ENCODE results near the gene ZNF805.
"Not testable (repeated sequence)": the region's sequence is repeated elsewhere in the genome, so short reads cannot be mapped to it uniquely, and the experiment has no call there.

The ZNF805 gene

GRCh38 chr19:57267291-57267690 is 26.9 kb downstream of the ZNF805 start:
- DNase-seq (ENCODE audit: extremely low read depth, low read depth): no peak
- TF ChIP-seq, protein P1, sequence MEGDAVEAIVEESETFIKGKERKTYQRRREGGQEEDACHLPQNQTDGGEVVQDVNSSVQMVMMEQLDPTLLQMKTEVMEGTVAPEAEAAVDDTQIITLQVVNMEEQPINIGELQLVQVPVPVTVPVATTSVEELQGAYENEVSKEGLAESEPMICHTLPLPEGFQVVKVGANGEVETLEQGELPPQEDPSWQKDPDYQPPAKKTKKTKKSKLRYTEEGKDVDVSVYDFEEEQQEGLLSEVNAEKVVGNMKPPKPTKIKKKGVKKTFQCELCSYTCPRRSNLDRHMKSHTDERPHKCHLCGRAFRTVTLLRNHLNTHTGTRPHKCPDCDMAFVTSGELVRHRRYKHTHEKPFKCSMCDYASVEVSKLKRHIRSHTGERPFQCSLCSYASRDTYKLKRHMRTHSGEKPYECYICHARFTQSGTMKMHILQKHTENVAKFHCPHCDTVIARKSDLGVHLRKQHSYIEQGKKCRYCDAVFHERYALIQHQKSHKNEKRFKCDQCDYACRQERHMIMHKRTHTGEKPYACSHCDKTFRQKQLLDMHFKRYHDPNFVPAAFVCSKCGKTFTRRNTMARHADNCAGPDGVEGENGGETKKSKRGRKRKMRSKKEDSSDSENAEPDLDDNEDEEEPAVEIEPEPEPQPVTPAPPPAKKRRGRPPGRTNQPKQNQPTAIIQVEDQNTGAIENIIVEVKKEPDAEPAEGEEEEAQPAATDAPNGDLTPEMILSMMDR (IDR thresholded peaks at IDR 0.05; ENCODE audit: low read depth, low read length): no peak

DNA sequence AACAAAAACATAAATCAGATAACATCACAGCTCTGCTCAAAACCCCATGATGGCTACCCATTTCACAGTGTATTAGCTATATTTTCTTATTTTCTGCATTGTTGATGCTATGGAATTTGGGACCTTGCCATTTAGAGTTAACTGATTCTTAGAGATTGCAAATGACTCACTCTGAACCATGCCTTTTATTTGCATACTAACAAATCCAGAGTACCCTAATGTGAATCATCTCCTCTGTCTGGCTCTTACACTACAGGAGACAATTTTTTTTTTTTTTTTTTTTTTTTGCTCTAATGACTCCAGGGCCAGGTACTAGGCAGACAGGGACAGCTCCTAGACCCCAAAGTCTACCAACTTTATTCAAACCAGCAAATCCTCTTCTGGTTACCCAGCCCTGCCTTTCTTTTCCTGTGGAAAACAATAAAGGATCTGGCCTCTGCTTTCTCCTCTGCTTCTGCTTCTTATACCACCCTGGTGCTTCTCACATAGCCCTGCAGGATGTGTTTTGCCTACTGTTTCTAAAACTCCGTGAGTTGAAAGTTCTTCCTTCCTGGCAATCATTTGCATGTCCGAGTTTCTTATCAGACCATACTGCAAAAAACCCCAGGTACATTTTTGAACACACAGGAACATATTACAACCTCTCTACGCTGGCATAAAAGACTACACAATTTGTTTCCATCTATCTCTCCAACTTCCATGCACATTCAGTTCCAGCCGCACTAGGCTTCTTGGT is 29.3 kb downstream of the ZNF805 start:
- peak; percentile 44 for DNase-seq (ENCODE audit: extremely low read depth, low read depth)
- TF ChIP-seq, protein P1 (IDR thresholded peaks at IDR 0.05; ENCODE audit: low read depth, low read length): no peak

DNA sequence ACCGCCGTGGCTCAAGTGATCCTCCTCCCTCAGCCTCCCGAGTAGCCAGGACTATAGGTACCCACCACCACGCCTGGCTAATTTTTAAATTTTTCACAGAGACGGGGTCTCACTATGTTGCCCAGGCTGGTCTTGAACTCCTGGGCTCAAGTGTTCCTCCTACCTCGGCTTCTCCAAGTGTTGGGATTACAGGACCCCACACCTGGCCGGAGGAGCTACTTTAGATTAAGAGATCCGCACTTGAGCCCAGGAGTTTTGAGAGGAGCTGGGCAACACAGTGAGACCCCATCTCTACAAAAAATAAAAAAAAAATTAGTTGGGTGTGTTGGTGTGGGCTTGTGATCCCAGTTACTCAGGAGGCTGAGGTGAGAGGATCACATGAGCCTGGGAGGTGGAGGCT is 30.8 kb downstream of the ZNF805 start:
- DNase-seq (ENCODE audit: extremely low read depth, low read depth): no peak
- TF ChIP-seq, protein P1 (IDR thresholded peaks at IDR 0.05; ENCODE audit: low read depth, low read length): no peak

GRCh38 chr19:57273014-57273413 is 32.6 kb downstream of the ZNF805 start:
- TF ChIP-seq, protein P1 (IDR thresholded peaks at IDR 0.05; ENCODE audit: low read depth, low read length): no peak
- DNase-seq (ENCODE audit: extremely low read depth, low read depth): no peak

- TF ChIP-seq, protein P1 (IDR thresholded peaks at IDR 0.05; ENCODE audit: low read depth, low read length): no peak
- DNase-seq (ENCODE audit: extremely low read depth, low read depth): no peak
Measured at GRCh38 chr19:57276430-57276829, 36.0 kb downstream of the ZNF805 start.

DNA sequence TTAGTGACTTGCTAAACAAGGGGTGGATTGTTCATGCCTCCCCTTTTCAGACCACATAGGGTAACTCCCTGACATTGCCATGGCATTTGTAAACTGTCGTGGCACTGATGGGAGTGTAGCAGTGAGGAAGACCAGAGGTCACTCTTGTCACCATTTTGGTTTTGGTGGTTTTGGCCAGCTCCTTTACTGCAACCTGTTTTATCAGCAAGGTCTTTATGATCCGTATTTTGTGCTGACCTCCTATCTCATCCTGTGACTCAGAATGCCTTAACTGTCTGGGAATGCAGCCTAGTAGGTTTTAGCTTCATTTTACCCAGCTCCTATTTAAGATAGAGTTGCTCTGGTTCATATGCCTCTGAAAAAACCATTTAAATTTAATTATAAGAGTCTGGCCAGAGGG is 38.0 kb downstream of the ZNF805 start:
- DNase-seq (ENCODE audit: extremely low read depth, low read depth): not testable (repeated sequence)

DNA sequence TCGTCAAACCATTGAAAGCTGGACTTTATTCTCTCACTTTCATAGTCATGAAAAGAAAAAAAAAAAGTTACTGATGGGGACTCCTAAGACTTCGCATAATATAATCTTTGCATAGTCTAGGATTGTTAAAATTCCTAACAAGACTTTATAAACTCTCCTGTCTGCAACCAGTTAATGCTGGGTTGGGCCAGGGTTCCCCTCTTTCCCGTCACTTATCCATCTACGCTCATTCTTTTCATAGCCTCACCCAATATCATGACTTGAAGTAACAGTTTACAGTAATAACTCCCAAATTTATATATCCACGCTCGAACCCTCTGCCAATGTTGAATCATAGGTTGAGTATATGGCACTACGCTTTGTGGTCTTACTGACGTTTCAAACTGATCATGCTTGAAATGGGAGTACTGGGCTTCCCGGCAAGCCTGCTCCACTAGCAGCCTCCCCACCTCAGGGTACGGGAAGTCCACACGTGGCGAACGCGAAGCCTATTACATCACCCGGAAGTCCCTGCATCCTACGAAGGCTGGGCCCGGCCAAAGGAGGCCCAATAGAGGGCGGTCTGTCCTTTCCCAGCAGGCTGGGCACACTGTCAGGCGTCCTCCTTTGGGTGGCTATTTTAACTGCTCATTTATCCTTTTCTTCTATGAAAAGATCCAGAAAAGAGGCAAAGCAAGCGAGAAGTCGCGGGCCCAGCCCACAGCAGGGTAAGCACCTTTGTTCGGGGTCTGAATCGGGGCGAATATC is 39.2 kb downstream of the ZNF805 start:
- TF ChIP-seq, protein P1 (IDR thresholded peaks at IDR 0.05; ENCODE audit: low read depth, low read length): peak; percentile 43

More for the DNA sequence above, 39.2 kb downstream of the ZNF805 start:
- DNase-seq (ENCODE audit: extremely low read depth, low read depth): peak; percentile 92

Data from AG09319 (cell line).